Activated naive CD4-positive, alpha-beta T cell treated with anti-CD3 and anti-CD28 coated beads, Interleukin-2, amount 50 U/mL, for 72 hours (primary cell): ENCODE measurements around the gene SLC7A14. TPM values are rescaled to one million over a fixed set of nuclear protein-coding genes. Genes with fewer than 3 reads are reported as not detected.

Experiments
- ATAC-seq, 2 donors: fragments of 150-1000 bp; cut with Tn5 transposase; 2 replicates each; pipeline ENCODE4 v1.10.0; 2021; ENCODE audit warnings: mild to moderate bottlenecking in 2 of 2, moderate library complexity in 2 of 2
- DNase-seq, 2 donors: peaks; one replicate each; pipeline ENCODE4 v3.0.0; 2021 to 2022; ENCODE audit warnings: low spot score in 2 of 2
- H3K27ac Mint-ChIP-seq, 2 donors: one replicate each; pipeline ENCODE4 v1.8.0; 2022; ENCODE audit warnings: mild to moderate bottlenecking in 2 of 2, mixed read lengths in 2 of 2
- H3K36me3 Mint-ChIP-seq, 2 donors: one replicate each; pipeline ENCODE4 v1.8.0; 2022; ENCODE audit warnings: mixed read lengths in 2 of 2
- H3K9me3 Mint-ChIP-seq, 2 donors: one replicate each; pipeline ENCODE4 v1.8.0; 2022; ENCODE audit warnings: mixed read lengths in 2 of 2
- total RNA-seq, 2 donors: library from RNA; stranded (reverse); gene quantifications; one replicate each; pipeline ENCODE4 v1.2.3, GENCODE V29; 2022

SLC7A14 gene
- total RNA-seq, 2 donors from 2014 or later, result not detected

GRCh38 chr3:170496026-170496867 lies 89.6 kb downstream of the SLC7A14 start:
- ATAC-seq (no peak), DNase-seq (no peak)
- H3K27ac Mint-ChIP-seq, result no peak overlapping the region

GRCh38 chr3:170494766-170495165 lies 91.1 kb downstream of the SLC7A14 start:
- Mint-ChIP-seq H3K27ac (no peak overlapping the region), H3K9me3 (no peaks in the 10 kb centered on the region), H3K36me3 (no peaks in the 10 kb centered on the region)
- DNase-seq (no peak), ATAC-seq (no peak)

More at GRCh38 chr3:170496026-170496867, 89.6 kb downstream of the SLC7A14 start:
- Mint-ChIP-seq H3K36me3 (no peaks in the 10 kb centered on the region), H3K9me3 (no peaks in the 10 kb centered on the region)

- DNase-seq (no peak), ATAC-seq (no peak)
- Mint-ChIP-seq H3K36me3 (no peaks in the 10 kb centered on the region), H3K9me3 (no peaks in the 10 kb centered on the region), H3K27ac (no peak overlapping the region)
These were observed 92.1 kb downstream of the SLC7A14 start for GRCh38 chr3:170493712-170494182.

GRCh38 chr3:170491901-170492300 lies 94.0 kb downstream of the SLC7A14 start:
- Mint-ChIP-seq H3K36me3 (no peaks in the 10 kb centered on the region), H3K27ac (no peak overlapping the region), H3K9me3 (no peaks in the 10 kb centered on the region)
- no peak for DNase-seq
- no peak for ATAC-seq

GRCh38 chr3:170490828-170491560 lies 94.9 kb downstream of the SLC7A14 start:
- DNase-seq (no peak), ATAC-seq (no peak)
- Mint-ChIP-seq H3K36me3 (no peaks in the 10 kb centered on the region), H3K9me3 (no peaks in the 10 kb centered on the region), H3K27ac (no peak overlapping the region)

- DNase-seq, result no peak
- no peak for ATAC-seq
- no peaks in the 10 kb centered on the region for H3K36me3 Mint-ChIP-seq
- no peaks in the 10 kb centered on the region for H3K9me3 Mint-ChIP-seq
- H3K27ac Mint-ChIP-seq, result no peak overlapping the region
These were observed 97.1 kb downstream of the SLC7A14 start for GRCh38 chr3:170488802-170489201.

- Mint-ChIP-seq H3K36me3 (no peaks in the 10 kb centered on the region), H3K9me3 (no peaks in the 10 kb centered on the region), H3K27ac (no peak overlapping the region)
- DNase-seq (no peak), ATAC-seq (no peak)
These were observed 98.8 kb downstream of the SLC7A14 start for GRCh38 chr3:170487031-170487430.

GRCh38 chr3:170486398-170486797 lies 99.5 kb downstream of the SLC7A14 start:
- no peak for DNase-seq
- no peak overlapping the region for H3K27ac Mint-ChIP-seq
- no peak for ATAC-seq
- no peaks in the 10 kb centered on the region for H3K36me3 Mint-ChIP-seq
- no peaks in the 10 kb centered on the region for H3K9me3 Mint-ChIP-seq

GRCh38 chr3:170485696-170486095 lies 100.2 kb downstream of the SLC7A14 start:
- ATAC-seq, result no peak
- Mint-ChIP-seq H3K27ac (no peak overlapping the region), H3K36me3 (no peaks in the 10 kb centered on the region), H3K9me3 (no peaks in the 10 kb centered on the region)
- DNase-seq, result no peak

- no peaks in the 10 kb centered on the region for H3K36me3 Mint-ChIP-seq
- DNase-seq, result no peak
- H3K27ac Mint-ChIP-seq, result no peak overlapping the region
- no peaks in the 10 kb centered on the region for H3K9me3 Mint-ChIP-seq
- no peak for ATAC-seq
These were observed 100.6 kb downstream of the SLC7A14 start for GRCh38 chr3:170485294-170485693.

GRCh38 chr3:170484869-170485268 lies 101.0 kb downstream of the SLC7A14 start:
- ATAC-seq (no peak), DNase-seq (no peak)
- H3K36me3 Mint-ChIP-seq, result no peaks in the 10 kb centered on the region
- H3K9me3 Mint-ChIP-seq, result no peaks in the 10 kb centered on the region
- no peak overlapping the region for H3K27ac Mint-ChIP-seq

- no peak for ATAC-seq
- H3K36me3 Mint-ChIP-seq, result no peaks in the 10 kb centered on the region
- DNase-seq, result no peak
- no peaks in the 10 kb centered on the region for H3K9me3 Mint-ChIP-seq
- H3K27ac Mint-ChIP-seq, result no peak overlapping the region
These were observed 102.2 kb downstream of the SLC7A14 start for GRCh38 chr3:170483485-170484262.

- DNase-seq (no peak), ATAC-seq (peak in 1 of 2 donors; percentile 56)
- no peak overlapping the region for H3K27ac Mint-ChIP-seq
- H3K9me3 Mint-ChIP-seq, result no peaks in the 10 kb centered on the region
- no peaks in the 10 kb centered on the region for H3K36me3 Mint-ChIP-seq
These were observed 103.7 kb downstream of the SLC7A14 start for GRCh38 chr3:170482199-170482598.

- ATAC-seq (no peak), DNase-seq (no peak)
- no peak overlapping the region for H3K27ac Mint-ChIP-seq
- H3K36me3 Mint-ChIP-seq, result no peaks in the 10 kb centered on the region
- no peaks in the 10 kb centered on the region for H3K9me3 Mint-ChIP-seq
These were observed 105.8 kb downstream of the SLC7A14 start for GRCh38 chr3:170480111-170480510.

GRCh38 chr3:170477395-170477794 lies 108.5 kb downstream of the SLC7A14 start:
- no peaks in the 10 kb centered on the region for H3K36me3 Mint-ChIP-seq
- no peaks in the 10 kb centered on the region for H3K9me3 Mint-ChIP-seq
- H3K27ac Mint-ChIP-seq, result no peak overlapping the region
- DNase-seq (no peak), ATAC-seq (peak in 1 of 2 donors; percentile 73)

- Mint-ChIP-seq H3K27ac (no peak overlapping the region), H3K36me3 (no peaks in the 10 kb centered on the region), H3K9me3 (no peaks in the 10 kb centered on the region)
- no peak for ATAC-seq
- no peak for DNase-seq
These were observed 109.6 kb downstream of the SLC7A14 start for GRCh38 chr3:170476291-170476690.
